ENCODE results near the gene HSD3B1.

Gene HSD3B1

DNA sequence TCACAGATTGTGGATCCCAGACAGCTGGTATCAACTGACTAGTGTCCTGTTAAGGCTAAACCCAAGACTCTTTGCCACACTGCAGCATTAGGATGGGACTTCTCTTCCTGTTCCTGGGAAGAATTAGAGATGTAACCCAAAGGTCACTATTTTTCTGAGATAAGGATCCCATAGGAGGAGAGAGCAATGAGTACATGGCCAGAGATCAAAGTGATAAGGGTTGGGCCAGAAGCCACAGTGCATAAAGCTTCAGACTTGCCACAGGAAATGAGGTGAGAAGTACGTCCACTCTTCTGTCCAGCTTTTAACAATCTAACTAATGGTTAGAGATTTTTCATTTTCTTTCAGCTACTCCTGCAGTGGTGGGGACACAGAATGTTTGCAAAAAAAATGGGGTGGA is at the start of gene HSD3B1:
Gene HSD3B1, plus strand, starts transcription at position 270 of the 400 bp plus-strand sequence. CDS start 267 bp downstream, outside the sequence.
- no peak for DNase-seq

DNA sequence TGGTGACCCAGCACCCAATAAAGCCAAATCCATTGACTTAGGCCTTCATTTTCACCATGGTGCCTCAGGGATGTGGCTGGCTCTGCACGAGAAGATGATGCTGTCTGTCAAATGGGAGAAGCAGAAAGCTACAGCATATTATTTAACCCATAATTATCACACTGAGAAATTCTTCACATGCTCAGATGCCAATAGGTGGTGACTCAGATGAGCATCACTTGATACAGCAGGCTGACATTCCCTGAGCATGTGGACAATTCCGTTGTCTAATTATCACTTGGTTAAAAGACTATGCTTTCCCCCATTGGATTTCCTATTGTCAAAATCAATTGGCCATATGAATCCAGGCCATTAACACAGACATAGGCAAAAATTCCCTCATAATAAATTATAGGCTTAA is 44.0 kb upstream of the HSD3B1 start:
- no peak for DNase-seq

DNA sequence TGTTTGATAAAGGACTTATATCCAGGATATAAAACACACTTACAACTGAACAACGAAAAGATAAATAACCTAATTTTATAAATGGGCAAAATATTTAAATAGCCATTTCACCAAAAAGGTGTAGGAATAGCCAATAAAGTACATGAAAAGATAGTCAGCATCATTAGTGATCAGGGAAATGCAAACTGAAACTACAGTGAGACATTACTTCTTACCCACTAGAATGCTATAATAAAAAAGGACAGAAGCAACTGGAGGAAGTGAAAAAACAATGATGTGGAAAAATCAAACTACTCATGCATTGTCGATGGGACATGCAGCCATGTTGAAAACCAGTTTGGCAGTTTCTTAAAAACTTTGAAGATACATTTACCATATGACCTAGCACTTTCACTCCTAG is 43.4 kb upstream of the HSD3B1 start:
- DNase-seq, result no peak

DNA sequence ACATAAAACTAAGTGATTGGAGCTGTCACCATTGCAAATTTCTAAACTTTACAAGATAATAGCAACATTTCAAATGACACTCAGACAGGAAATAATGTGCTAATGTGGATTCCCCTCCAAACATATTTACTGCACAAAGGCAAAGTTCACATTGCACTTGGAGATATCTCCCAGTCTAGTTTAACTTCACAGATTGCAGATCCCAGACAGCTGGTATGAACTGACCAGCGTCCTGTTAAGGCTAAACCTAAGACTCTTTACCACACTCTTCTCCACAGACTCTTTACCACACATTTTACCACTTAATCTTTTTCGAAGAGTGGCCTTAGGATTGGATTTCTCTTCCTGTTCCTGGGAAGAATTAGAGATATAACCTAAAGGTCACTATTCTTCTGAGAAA is 40.6 kb upstream of the HSD3B1 start:
- no peak for DNase-seq

DNA sequence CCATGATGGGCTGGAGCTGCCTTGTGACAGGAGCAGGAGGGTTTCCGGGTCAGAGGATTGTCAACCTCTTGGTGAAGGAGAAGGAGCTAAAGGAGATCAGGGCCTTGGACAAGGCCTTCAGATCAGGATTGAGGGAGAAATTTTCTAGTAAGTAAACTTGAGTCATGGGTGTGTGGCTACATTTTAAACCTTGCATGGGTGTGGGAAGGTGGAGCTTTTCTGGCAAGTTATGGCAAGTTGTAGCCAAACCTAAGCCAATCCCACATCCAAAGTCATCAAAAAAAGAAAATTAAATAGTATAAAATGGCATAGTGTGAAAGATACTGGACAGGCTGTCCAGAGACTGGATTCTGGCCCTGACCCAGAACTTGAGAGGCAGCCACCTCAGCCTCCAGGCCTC is 39.8 kb upstream of the HSD3B1 start:
- no peak for DNase-seq

DNA sequence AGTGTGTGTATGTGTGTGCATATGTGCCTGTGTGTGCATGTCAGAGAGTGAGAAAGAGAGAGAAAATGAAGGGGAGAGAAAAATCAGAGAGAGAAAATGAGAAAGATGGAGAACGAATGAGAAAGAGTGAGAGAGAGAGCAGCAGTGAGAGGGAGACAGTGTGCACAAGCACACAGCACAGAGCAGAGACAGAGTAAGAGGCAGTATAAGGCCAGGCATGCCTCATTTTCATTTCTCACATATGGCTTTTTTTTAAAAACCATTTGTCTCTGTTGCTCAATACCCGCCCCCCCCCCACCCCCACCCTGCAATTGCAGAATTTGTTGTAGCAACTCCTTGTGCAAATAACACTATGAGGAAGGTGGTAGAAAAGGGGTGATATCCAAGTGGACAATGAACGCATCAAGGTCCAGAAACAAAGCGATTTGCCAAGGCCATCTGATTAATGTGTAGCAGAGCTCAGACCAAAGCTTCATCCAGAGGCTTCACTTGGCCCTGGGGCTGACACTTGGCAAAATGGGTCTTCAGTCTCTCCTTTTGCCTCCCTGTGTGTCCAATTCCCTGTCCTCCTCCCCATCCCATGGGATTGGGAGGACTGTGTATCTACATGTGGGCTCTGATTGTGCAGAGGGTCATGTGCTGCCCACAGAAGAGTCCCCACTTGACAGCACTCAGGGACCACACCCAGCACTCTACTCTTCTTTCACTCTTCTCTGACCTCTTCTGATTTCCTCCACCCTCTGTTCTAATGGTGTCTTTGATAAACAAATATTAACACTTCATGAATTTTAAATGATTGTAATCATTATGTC is 38.9 kb upstream of the HSD3B1 start:
- no peak for DNase-seq

DNA sequence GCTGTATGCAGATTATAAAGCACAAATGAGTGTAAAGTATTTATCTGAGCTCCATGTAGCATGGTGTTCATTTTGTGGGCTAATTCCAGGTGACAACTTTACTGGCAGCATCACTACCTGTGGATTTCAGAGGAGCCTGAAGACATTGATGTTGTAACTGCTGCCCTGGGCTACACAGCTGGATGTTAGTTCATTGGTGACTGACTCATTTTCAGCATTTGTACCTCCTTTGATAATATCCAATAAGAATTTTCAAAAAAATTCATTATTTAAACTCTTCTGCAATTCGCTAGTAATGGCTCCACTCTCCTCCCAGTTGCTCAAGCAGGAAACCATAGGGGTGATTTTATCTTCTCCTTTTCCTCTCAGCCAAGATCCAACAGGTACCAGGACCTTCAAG is 37.3 kb upstream of the HSD3B1 start:
- no peak for DNase-seq

DNA sequence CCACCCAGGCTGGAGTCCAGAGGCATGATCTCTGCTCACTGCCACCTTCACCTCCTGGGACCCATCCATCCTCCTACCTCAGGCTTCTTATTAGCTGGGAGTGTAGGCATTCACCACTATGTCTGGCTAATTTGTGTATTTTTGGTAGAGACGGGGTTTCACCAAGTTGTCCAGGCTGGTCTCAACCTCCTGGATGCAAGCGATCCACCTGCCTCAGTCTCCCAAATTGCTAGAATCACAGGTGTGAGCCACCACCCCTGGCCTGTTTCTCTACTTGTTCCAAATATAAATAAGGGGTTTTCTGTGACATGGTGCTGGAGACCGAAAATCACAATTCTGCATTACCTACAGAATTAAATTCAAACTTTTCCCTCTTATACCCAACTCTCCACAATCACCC is 36.6 kb upstream of the HSD3B1 start:
- DNase-seq, result no peak

DNA sequence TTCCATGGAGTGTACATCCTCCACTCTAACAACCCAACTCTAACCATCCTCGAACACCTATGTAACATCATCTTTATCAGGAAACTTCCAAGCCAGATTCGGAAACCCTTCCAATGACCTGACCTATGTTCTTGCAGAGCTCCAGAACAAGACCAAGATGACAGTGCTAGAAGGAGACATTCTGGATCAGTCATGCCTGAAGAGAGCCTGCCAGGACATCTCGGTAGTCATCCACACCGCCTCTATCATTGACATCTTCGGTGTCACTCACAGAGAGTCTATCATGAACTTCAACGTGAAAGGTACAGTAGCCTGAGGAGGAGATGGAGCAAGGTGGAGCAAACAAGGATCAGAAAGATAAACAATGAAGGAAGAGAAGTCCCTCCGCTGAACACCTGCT is 36.1 kb upstream of the HSD3B1 start:
- DNase-seq, result no peak

DNA sequence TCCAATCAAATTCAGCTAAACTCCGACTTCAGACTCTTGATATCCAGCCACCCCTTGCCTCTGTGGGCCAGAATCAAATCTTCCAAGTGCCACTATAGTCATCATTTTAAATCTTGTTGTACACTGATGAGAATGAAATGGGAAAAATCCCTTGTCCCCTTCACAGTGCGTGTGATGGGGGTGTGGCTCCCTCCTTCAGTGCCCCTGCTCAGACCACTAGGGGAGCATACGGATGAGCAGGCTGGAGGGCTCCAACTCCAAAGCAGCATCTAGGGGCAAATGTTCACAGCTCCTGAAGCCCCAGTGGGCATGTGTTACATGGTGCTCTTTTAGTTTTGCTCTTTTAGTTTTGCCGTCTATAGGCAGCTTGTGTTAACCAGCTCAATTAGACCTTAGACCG is 35.4 kb upstream of the HSD3B1 start:
- DNase-seq, result no peak

DNA sequence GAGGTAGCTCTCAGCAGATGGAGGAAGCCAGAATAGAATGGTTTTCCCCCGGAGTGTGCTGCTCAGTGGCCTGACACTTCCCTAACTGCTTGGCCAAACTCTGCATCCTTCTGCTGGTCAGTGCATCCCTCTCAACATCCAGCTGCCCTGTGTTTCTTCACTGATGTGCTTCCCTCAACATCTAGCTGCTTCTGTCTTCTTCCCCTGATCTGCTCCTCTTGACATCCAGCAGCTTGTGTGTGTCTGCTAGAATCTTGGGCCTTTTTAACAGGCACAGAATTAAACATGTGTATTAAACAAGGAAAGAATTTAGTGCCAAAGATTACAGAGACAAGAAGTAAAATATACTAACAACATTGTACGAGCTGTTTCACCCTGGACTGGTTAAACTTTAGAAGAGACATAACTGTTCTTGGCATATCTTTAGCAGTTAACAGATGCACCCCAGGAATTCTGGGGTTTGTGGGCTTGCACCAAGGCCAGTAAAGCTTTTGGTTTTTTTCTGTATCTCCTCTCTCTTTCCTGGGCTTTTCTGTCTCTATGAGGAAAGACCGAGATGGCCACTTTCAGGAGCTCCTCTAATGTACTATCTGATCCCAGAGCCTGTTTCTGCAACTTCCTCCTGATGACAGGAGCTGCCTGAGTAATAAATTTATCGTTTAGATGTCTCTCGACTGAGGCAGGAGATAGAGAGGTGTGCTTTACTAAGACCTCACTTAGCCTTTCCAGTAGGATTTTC is 34.8 kb upstream of the HSD3B1 start:
- DNase-seq, result no peak

DNA sequence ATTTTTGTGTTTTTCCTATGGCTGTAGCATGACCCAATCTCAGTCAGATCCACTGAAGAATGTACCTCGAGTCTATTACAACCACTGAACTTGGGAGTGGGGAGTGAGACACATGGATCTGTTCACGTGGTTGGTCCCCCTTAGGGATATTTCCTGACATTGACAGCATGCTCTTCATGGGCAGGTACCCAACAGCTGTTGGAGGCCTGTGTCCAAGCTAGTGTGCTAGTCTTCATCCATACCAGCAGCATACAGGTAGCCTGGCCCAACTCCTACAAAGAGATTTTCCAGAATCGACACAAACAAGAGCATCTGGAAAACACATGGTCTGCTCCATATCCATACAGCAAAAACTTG is 34.2 kb upstream of the HSD3B1 start:
- DNase-seq, result no peak

DNA sequence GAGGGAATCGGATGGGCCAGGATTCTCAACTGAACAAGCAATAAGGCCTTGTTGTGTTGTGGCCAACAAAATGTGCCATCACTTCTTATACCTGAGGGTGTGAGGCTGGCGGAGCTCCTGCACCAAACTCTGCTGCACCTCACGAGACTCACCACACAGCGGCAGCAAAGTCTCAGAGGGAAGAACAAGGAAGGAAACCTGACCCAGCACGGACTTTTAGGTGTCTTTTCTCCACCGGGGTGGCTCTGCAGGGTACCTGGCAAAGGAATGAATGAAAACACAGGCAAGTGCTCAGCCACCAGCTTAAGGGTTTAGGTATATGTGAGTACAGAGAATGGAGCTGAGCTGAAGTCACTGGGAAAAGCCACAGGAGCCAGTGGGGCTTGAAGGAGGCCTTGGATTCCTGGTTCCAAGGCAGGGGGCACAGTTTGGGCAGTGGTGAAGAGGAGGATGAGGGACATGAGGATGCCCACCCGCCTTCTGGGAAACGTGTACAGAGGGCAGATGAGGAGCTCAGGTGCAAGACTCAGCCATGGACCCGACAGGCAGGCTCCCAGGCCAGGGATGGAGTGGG is 31.1 kb upstream of the HSD3B1 start:
- DNase-seq, result peak; percentile 4

DNA sequence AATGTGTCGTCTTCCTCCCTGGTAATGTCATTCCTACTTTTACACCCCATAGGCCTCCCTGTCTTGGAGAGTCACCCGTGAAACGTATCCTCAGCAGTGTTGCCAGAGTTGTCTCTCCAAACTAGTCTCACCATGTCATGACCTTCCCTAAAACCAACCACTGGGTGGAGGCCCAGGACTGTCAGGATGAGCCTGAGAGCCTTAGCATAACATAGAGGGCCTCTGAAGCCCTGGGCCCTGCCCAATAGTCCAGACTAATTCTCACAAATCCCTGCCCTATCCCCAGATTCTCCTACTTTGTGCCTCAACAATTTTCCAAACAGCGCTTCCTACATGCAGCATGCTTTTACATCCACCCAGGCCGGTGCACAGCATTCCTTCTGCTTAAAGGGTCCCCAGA is 29.3 kb upstream of the HSD3B1 start:
- no peak for DNase-seq

DNA sequence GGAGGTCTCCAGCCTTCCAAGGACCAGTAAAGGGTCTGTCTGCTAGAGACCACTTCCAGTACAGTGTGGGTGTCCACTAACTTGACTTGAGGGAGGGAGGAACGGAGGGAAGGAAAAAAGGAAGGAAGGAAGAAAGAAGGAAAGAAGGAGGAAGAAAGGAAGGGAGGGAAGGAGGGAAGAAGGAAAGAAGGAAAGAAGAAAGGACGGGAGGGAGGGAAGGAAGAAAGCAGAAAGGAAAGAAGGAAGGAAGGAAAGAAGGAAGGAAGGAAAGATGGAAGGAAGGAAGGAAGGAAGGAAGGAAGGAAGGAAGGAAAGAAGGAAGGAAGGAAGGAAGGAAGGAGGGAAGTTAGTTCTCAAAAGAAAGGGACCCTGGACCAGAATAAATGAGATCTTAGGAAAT is 26.8 kb upstream of the HSD3B1 start:
- no peak for DNase-seq

DNA sequence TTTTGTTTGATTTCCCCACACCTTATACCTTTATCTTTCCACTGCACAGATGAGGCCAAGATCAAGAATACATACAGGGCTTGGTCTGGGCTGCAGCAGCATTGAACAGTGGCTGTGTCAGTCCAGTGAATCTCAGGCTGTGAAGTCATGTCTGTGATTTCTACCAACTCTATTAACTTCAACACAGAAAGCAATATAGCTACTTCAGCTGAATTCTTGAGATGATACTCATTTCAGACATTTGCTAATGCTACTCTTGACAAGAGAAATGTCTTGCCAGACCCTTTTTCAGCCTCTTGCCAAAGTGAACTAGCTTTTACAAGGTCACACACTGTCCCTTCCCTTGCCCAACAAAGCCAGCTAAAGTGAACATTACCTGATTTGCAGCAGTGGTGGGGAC is 25.1 kb upstream of the HSD3B1 start:
- DNase-seq, result no peak

DNA sequence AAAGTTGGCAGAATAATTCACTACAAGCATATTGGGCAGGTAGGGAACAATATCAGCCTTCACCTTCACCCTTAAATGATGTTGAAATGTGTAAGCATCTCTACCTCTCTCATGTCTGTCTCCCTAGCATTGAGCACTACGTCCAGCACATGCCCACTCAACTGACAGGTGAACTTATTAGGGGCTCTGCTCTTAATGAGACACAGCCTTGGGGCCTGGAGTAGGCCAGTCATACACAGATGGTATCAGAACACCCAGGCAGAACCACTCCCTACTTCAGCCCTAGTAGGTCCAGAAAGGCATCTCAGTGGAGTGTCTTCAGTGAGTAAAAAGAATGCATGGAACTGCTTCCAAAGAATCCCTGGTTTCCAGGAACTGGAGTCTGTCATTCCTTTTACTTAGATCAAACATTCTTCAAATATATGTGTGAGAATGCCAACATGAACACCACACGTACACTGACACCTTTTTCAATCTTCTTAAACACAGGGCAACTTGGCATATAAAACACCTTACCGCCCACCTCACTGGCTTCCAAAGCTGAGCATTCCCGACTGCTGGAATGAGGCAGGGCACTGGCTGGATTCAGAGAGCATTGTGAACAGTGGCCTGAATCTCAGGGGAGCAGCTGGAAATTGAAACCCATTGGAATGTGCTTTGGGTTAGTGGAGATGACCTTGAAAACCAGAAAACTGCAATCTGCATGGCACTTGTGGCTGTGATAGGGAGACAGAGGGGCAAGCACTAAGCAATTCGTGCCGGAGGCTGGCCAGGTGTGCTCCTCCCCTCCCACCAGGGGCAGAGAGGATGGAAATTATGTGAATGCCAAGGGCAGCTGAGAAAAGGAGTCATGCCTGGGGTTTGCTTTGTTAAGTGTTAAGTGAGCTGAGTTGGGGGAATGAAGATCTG is 24.2 kb upstream of the HSD3B1 start:
- DNase-seq, result no peak

DNA sequence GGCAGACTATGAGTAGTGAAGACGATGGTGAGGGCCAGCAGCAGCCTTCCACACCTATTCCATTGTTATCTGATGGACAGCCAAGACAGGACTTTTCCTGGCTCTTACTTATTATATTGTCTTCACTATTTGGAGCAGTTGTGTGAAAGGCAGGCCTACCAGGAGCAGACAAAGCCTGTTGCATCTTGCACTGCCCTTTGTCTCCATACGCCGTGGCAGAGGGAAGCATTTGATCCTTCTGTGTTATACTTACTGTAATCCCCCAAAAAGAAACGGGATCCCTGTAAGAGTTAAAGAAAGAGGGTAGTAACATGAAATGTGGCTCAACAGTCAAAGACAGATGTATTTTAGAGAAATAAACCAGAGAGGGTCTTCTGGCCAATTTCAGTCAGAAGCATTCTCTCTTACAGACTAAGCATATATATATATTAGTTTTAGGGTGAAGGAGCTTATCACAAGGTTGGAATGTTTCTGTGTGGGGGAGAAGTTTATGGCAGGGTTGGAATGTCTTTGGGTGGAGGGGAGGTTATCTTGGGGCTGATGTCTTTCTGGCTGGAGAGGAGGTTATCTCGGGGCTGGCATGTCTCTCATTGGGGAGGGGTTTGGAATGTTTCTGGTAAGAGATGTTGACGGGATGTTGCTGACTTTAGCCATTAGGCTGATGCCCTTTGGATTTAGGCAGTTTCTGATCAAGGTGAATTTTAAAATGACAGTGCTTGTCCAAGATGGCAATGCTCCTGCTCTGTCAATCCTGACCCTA is 23.4 kb upstream of the HSD3B1 start:
- DNase-seq, result no peak

DNA sequence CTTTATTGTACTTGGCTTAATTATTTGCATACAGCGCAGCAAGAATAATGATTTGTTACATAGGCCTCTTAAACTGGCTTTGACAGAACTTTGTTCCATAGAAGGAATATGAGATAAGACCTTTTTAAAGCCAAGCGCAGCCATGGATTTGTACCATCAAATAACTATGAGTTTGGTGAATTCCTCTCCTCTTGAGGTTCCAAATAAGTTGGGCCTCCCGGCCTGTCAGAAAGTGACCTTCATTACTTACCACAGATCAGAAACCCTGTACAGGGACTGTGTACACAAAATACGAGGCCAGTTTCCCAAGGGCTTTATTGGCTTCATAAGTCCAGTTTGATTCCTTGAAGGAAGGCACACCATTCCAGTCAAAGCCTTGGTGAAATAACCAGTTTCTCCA is 21.8 kb upstream of the HSD3B1 start:
- DNase-seq, result no peak

DNA sequence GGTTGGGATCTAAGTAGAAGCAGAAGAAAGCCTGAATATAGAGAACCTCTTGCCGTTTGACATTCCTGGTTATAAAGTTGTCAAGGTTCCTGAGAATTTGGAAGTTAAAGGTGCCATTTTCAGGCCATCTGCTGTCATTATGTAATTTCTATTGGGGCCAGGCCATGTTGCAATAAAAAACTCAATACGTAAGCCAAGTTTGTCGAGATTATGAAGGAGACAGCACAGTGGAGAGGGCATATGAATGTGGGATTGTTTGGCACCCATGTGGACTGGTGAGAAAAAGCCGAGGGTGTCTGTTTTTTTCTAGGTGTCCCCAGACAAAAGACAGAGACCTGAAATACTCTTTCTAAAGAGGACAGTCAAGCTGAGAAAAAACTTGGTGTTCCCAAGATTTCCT is 18.8 kb upstream of the HSD3B1 start:
- no peak for DNase-seq

DNA sequence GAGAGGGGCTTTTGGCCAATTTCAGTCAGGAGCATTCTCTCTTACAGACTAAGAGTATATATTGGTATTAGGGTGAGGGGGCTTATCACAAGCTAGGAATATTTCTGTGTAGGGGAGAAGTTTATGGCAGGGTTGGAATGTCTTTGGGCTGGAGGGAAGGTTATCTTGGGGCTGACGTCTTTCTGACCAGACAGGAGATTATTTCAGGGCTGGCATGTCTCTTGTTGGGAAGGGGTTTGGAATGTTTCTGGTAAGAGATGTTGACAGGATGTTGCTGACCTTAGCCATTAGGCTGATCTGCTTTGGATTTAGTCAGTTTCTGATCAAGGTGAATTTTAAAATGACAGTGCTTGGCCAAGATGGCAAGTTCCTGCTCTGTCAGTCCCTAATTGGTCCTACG is 17.8 kb upstream of the HSD3B1 start:
- no peak for DNase-seq

DNA sequence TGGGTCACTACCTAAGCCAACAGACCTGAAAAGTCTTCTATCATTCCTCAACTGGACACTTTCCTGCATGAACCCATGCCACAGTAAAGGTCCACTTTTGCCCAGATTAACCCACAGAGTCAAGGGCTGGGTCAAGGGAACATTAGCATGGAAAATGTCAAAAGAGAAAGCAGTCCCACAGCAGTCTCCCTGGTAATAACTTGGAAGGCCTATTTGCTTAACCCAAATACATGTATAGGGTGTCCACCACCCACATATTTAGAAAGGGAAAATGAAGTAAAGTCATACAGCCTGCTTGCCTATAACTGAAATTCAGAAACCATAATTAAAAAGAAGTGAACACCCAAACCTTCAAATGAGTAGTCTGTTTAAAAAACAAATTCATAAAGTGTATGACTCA is 16.1 kb upstream of the HSD3B1 start:
- no peak for DNase-seq

DNA sequence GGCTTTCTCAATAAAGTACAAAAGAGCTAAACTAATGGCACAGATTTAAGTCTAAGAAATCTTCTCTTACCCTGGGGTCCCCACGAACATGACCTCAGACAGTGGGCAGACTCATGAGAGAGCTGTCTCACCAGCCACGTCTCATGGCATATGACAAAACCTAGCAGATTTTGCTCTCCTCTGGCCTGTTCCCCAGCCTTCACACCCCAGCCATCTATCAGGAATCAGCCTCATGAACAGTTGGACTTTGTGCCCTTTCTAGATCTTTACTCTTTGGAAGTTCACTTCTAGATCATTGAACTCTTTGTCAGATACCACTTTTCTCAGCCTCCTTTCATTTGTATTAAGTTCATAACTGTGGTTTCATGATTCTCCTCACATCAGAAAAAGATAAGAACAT is 14.2 kb upstream of the HSD3B1 start:
- DNase-seq, result no peak

Measured in stimulated activated CD4-positive, alpha-beta T cell treated with anti-CD3 and anti-CD28 coated beads, Interleukin-4, amount 100 ng/mL, for 24 hours (primary cell).